ENCODE data around the gene KCNE1. TPM values are rescaled to one million over a fixed set of nuclear protein-coding genes. Genes with fewer than 3 reads are reported as not detected.

Gene KCNE1
- total and polyA plus RNA-seq, 2 of the 4 experiments (the other 2 are of a cell fraction) = 0.46 to 0.90 TPM

- Histone ChIP-seq H3K79me1 (ENCODE audit: low read depth in 1 of 2, low read length in 2 of 2) (peaks cover 5 to 32% of the 10 kb centered on the region in 2 experiments; a peak in 3 of 4 replicates), H4K5ac (ENCODE audit: low read depth, low read length) (peak overlapping the region; percentile 34; the same call in 1 of the 2 replicates), H3K18ac (ENCODE audit: low read depth, low read length) (peak overlapping the region; percentile 17), H3K14ac (replicated peaks; ENCODE audit: low read depth, low read length) (0 out of 2 replicates have a peak overlapping the region, but pooled peaks have one; percentile 1), H3K36me3 (ENCODE audit: control insufficient read depth, insufficient read depth, low read length) (no peaks in the 10 kb centered on the region), H3K27me3 (ENCODE audit: control insufficient read depth, insufficient read depth, low read length) (no peaks in the 10 kb centered on the region), H4K8ac (ENCODE audit: low read depth in 2 of 2, low read length in 2 of 2) (peak overlapping the region; percentile 1 to 71; a peak in 2 of 4 replicates), H3K4me1 (ENCODE audit: control insufficient read depth, insufficient read depth, low read length) (peaks cover 18% of the 10 kb centered on the region), H3K9ac (ENCODE audit: low read depth, low read length) (no peak overlapping the region), H3K9me3 (ENCODE audit: control insufficient read depth, insufficient read depth, low read length) (no peaks in the 10 kb centered on the region), H3K56ac (ENCODE audit: extremely low read depth, insufficient read depth, low read length) (no peak overlapping the region), H2AK9ac (replicated peaks; ENCODE audit: low read depth, low read length, poor library complexity) (no peak overlapping the region), H4K91ac (ENCODE audit: insufficient read depth, low read depth, low read length) (no peak overlapping the region), H3K4me2 (ENCODE audit: low read depth, low read length) (no peak overlapping the region), H2BK5ac (ENCODE audit: low read depth, low read length, poor library complexity, severe bottlenecking) (peak overlapping the region; percentile 42), H2BK120ac (ENCODE audit: low read depth, low read length) (peak overlapping the region; percentile 80), H2BK15ac (ENCODE audit: low read depth, low read length) (peak overlapping the region; percentile 42; the same call in 2 of the 3 replicates), H3K27ac (ENCODE audit: insufficient read depth, low read length) (no peak overlapping the region), H3K23ac (ENCODE audit: low read depth, low read length) (no peak overlapping the region), H2AFZ (replicated peaks; ENCODE audit: low read length, poor library complexity) (no peak overlapping the region), H3K4me3 (ENCODE audit: insufficient read depth, low read depth, low read length) (no peak overlapping the region), H2BK20ac (ENCODE audit: low read depth, low read length) (peak overlapping the region; percentile 75; the same call in 1 of the 2 replicates), H3K9me1 (ENCODE audit: insufficient read depth, low read length) (peaks cover 19% of the 10 kb centered on the region), H4K20me1 (ENCODE audit: insufficient read depth, low read length) (no peaks in the 10 kb centered on the region), H3K4ac (ENCODE audit: low read depth, low read length) (peak overlapping the region; percentile 74; the same call in 1 of the 2 replicates), H2AK5ac (ENCODE audit: low read depth, low read length) (no peak overlapping the region; the same call in 1 of the 2 replicates)
- no peak for ATAC-seq (ENCODE audit: low read depth)
- CTCF ChIA-PET = no interaction called here
- POLR2A ChIA-PET (ENCODE audit: unreplicated experiment) = no interaction called here
- intact Hi-C loops (cut with micrococcal nuclease) (no loop called here), in situ Hi-C loops (cut with MboI; ENCODE audit: low sequenced_read_pairs) (no loop called here), dilution Hi-C loops (cut with HindIII; ENCODE audit: low sequenced_read_pairs, unreplicated experiment) (no loop called here)
- BruUV-seq (replicated peaks) = no TSS peak
- TF ChIP-seq ELK1 (IDR thresholded peaks at IDR 0.05; ENCODE audit: borderline replicate concordance, low read depth, low read length) = no peak
- TF ChIP-seq CEBPB (IDR thresholded peaks at IDR 0.05; ENCODE audit: low read depth, low read length) = no peak
- TF ChIP-seq USF2 (IDR thresholded peaks at IDR 0.05; ENCODE audit: low read depth, low read length) = no peak
- TF ChIP-seq POLR2A (IDR thresholded peaks at IDR 0.05; ENCODE audit: low read depth, low read length) = no peak
- no peak for DNase-seq
- WGBS, 2 experiments (ENCODE audit: extremely low coverage in 2 of 2, insufficient read length in 1 of 2) = no CpG with 5 or more reads among the region's 3 CpGs
These were observed 23.9 kb upstream of the KCNE1 start for GRCh38 chr21:34535886-34536285.
